NCI-H2081 (cell line): ENCODE data around the gene IMMP2L.
"Not testable (repeated sequence)": the region's sequence is repeated elsewhere in the genome, so short reads cannot be mapped to it uniquely, and the experiment has no call there.

Source experiments
- DNase-seq, 2 experiments: peaks; one replicate each; lab custom pipeline; 2025; lab: John Stamatoyannopoulos, UW

IMMP2L gene

DNA sequence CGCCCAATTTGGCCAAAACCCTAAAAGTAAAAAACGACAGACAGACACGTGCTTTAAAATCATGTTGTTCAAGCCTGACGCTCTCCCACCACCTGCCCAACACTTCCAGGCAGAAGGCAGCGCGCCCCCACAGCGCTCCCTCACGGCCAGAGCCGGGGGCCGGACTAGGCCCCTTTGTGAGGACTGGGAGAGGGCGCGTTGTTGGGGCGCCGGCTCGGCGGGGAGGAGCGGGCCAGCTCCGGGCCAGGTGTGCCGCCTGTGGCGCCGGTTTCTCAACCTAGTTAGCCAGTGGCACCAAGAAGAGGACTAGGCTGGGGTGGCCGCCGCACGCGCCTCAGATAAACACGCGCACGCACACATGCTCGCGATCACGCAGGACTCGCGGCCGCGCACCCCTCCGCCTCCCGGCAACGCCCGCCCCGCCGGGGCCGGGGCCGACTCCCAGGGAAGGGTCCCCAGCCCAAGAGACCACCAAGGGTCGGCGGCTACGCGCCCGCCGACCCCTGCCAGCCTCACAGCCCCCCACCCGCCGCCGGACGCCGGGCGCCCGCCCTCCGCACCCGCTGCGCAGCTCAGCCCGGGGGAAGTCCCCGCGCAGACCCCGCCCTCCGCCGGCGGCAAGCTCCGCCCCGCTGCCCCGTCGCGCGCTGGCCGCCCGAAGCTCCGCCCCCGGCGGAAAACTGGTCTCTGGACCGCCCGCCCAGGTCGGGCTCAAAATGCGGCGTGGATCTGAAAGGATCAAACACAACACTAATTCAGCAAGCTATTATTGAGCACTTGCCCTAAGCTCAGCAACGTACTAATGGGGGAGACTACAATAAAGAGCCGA is at the start of gene IMMP2L:
IMMP2L (minus strand) TSS at position 589 of the 829 bp plus-strand sequence.
- peak; percentile 87 to 93 for DNase-seq

DNA sequence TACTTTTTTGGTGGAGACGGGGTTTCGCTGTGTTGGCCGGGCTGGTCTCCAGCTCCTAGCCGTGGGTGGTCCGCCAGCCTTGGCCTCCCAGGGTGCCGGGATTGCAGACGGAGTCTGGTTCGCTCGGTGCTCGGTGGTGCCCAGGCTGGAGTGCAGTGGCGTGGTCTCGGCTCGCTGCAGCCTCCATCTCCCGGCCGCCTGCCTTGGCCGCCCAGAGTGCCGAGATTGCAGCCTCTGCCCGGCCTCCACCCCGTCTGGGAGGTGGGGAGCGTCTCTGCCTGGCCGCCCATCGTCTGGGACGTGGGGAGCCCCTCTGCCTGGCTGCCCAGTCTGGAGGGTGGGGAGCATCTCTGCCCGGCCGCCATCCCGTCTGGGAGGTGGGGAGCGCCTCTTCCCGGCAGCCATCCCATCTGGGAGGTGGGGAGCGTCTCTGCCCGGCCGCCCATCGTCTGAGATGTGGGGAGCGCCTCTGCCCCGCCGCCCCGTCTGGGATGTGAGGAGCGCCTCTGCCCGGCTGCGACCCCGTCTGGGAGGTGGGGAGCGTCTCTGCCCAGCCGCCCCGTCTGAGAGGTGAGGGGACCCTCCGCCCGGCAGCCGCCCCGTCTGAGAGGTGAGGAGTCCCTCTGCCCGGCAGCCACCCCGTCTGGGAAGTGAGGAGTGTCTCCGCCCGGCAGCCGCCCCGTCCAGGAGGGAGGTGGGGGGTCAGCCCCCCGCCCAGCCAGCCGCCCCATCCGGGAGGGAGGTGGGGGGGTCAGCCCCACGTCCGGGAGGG is 47.4 kb upstream of the IMMP2L start:
- not testable (repeated sequence) for DNase-seq

DNA sequence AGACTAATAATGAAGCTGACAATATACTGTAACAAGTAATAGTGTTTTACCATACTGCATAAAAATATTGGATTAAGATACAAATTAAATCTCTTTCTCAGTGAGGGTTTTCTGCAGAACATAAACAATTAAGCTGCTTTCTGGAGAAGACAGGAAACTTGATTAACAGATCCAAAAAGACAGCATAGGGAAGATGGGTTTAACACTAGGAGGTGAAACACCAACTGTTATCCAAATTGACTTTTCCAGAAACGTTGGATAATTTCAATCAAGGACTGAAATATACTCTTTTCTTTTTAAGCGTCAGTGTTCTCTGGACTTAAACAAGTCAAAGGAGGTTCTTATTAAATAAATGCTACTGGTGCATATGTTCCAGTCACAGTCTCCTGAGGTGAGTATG is 45.3 kb upstream of the IMMP2L start:
- no peak for DNase-seq

DNA sequence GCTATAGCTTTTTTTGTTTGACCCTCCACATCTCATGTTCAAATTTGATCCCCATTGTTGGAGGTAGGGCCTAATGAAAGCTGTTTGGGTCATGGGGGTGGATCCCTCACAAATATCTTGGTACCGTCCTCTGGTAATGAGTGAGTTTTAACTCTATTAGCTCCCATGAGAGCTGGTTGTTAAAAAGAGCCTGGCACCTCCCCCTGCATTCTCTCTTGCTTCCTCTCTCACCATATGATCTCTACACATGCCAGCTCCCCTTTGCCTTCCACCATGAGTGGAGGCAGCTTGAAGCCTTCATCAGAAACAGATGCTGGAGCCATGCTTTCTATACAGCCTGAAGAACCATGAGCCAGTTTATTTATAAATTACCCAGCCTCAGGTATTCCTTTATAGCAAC is 43.0 kb upstream of the IMMP2L start:
- DNase-seq: peak; percentile 5 to 23

DNA sequence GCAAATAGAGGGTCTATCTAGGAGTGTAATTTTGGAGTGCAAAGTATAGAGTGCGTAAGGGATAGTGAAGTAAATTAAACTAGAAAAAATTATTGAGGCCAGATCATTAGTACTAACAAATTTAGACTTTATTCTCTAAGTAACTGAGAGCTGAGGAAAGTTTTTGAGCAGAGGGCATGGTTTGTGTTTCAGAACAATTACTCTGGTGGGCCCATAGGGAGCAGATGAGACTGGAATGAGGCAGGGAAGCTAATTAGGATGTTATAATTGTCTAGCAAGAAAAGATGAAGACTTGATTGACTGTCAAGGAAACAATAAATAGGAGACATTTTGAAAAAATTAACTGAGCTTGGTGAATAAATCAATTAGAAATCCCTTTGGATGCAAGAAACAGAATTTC is 37.8 kb upstream of the IMMP2L start:
- no peak for DNase-seq

DNA sequence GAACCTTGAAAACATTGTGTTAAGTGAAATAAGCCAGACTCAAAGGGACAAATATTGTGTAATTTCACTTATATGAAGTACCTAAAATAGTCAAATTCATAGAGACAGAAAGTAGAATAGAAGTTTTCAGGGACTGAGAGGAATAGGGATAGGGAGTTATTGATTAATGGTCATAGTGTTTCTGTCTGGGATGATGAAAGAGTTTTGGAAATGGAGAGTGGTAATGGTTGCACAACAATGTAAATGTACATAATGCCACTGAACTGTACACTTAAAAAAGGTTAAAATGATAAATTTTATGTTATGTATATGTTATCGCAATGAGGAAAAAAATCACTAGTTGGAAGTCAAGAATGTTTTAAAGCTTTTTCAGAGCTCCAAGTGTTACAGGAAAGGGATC is 33.5 kb upstream of the IMMP2L start:
- DNase-seq: no peak

DNA sequence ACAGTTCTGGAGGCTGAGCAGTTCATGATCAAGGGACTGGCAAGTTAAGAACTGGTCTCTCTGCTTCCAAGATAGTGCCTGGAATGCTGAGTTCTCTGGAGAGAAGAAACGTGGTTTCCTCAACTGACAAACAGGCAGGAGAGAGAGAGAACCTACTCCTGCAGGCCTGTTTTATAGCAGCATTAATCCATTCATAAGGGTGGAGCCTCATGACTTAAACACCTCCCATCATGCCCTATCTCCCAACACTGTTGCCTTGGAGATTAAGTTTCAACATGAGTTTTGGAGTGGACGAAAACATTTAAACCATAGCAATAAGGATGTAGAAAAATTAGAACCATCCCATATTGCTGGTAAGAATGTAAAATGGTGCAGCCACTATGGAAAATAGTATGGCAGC is 32.3 kb upstream of the IMMP2L start:
- DNase-seq: no peak

DNA sequence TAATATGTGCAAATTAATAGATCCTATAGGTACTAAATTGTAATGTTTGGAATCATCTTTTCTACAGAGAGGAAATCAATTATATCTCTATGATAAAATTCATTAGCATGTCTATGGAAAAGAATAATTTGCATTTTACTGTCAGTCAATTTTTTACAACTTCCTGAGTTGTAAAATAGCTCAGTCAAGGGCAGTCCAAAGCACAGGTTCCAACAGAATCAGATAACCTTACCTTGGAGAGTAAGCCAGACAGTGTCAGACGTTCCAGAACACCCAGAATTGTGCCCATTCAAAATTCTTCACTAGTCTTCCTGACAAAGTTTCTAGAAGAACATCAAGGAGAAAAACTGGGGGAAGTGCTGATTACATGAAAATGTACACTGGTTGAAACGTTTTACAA is 31.1 kb upstream of the IMMP2L start:
- DNase-seq: no peak

DNA sequence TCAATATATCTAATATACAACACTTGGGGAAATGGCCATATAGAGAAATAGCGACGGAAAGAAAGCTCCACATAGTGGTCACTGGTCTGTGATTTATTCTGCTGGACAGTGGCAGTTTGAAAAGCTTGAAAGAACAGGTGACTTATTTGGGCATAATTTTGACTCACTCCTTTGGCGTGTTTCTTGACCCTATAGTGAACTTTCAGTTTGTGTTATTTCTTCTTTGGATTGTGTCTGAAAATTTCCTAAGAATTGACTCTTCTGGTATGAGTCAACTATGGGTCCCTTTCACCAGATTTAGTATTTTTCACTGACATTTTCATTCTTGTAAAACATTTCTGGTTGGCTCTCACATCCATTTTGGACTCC is 25.8 kb upstream of the IMMP2L start:
- DNase-seq: no peak

DNA sequence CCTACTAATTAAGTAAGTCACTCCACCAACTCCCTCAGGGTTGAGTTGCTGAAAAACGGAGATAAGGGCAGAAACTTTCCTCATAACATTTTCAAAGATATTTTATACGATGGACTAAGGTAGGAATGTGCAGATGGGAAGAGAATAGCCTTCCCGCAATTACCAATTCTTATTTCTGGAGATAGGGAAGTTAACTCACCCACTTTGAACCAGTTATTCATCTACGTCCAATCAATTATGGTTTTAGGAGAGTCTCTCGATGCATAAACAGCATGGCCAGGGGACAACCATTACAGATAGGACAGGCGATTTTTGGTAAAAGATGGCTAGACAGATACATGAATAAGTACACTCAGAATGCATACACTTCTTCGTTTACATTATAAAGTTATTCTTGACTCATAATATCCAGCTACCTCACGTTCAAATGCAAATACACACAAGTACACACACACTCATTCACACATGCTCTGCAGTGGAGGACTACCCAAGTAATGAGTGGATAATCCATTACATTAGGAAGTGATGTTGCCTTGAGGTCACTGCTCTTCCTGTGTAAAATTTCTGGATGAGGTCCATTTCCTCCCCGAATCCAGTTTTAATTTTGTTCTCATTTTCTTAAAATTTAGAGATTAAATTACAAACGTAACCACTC is 25.2 kb upstream of the IMMP2L start:
- no peak for DNase-seq

DNA sequence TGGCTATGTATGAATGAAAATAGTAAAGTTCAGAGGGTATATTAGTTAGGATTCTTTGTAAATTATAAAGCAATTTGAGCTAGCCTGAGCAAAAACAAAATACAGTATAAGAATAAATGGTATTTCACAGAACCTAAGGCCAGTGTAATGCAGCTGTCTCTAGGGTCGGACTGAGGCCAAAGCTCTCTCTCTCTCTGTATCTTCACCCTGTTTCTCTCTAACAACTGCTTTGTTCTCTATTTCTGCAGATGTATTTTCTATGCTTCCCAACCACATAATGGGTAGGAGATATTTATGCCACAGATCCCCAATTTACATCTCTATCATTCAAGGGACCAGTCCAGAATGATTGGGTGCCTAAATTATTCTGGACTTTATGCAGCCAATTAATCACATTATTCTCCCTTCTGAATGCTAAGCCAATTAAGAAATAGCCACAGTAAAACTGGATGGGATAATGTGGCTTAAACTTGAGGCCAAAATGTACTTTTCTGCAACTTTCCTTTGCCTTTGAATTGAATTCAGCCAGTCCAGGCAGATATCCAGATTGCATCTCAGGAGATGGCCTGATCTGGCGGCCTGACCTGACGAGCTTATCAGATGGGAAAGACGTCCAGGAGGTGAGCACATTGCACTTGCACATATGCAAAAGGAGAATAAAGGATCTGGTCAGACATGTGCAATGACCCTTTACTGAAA is 24.6 kb upstream of the IMMP2L start:
- DNase-seq: no peak

DNA sequence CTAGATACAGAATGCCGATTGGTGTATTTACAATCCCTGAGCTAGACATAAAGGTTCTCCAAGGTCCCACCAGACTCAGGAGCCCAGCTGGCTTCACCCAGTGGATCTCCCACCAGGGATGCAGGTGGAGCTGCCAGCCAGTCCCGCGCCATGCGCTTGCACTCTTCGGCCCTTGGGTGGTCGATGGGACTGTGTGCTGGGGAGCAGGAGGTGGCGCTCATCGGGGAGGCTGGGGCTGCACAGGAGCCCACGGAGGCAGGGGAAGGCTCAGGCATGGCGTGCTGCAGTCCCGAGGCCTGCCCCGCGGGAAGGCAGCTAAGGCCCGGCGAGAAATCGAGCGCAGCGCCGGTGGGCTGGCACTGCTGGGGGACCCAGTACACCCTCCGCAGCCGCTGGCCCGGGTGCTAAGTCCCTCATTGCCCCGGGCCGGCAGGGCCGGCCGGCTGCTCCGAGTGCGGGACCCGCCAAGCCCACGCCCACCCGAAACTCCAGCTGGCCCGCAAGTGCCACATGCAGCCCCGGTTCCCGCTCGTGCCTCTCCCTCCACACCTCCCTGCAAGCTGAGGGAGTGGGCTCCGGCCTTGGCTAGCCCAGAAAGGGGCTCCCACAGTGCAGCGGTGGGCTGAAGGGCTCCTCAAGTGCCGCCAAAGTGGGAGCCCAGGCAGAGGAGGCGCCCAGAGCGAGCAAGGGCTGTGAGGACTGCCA is 19.6 kb upstream of the IMMP2L start:
- DNase-seq: not testable (repeated sequence)

DNA sequence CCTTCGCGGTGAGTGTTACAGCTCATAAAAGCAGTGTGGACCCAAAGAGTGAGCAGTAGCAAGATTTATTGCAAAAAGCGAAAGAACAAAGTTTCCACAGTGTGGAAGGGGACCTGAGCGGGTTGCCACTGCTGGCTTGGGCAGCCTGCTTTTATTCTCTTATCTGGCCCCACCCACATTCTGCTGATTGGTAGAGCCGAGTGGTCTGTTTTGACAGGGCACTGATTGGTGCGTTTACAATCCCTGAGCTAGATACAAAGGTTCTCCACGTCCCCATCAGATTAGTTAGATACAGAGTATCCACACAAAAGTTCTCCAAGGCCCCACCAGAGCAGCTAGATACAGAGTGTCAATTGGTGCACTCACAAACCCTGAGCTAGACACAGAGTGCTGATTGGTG is 18.9 kb upstream of the IMMP2L start:
- not testable (repeated sequence) for DNase-seq

DNA sequence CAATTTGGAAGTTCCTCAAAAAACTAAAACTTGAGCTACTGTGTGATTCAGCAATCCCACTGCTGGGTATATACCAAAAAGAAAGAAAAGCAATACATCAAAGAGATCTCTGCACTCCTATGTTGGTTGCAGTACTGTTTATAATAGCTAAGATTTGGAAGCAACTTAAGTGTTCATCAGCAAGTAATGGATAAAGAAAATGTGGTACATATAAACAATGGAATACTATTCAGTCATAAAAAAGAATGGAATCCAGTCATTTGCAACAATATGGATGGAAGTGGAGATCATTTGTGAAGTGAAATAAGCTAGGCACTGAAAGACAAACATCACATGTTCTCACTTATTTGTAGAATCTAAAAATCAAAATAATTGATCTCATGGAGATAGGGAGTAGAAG is 16.5 kb upstream of the IMMP2L start:
- DNase-seq: no peak

DNA sequence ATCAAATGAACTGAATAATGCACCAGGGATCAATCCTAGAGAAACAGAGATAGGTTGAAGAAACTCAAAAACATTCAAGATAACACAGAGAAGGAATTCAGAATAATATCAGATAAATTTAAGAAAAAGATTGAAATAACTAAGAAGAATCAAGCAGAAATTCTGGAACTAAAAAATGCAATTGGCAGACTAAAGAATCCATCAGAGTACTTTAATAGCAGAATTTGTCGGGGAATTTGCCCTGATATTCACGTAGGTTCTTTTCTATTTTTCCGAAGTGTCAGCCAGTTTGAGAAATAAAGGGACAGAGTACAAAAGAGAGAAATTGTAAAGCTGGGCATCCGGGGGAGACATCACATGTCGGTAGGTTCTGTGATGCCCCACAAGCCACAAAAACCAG is 9.4 kb upstream of the IMMP2L start:
- DNase-seq: no peak

DNA sequence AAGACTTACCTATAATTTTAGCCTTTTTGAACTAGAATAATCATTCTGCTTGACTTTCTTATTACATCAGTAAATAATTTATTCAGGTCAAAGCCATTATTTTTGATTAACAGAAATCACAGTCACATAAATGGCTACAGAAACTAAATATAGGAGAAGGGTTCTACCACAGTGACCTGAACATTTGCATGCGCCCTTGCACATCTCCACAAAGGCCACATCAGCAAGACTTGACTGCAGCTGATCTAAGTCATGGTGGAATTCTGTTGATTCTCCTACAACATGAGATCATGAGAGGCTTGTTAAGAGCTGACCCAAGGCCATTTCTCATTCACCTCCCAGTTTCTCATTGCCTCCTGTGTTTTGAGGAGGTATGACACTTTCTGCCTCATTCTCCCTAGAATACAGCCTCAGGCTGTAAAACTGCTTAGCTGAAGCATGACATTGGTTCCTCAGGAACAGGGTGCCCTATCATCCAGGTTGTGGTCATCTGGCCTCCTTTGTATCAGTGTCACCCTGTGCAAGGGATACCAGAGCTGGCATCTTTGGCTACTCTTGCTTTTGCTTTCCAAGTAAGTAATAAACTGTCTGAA is 6.7 kb upstream of the IMMP2L start:
- no peak for DNase-seq

DNA sequence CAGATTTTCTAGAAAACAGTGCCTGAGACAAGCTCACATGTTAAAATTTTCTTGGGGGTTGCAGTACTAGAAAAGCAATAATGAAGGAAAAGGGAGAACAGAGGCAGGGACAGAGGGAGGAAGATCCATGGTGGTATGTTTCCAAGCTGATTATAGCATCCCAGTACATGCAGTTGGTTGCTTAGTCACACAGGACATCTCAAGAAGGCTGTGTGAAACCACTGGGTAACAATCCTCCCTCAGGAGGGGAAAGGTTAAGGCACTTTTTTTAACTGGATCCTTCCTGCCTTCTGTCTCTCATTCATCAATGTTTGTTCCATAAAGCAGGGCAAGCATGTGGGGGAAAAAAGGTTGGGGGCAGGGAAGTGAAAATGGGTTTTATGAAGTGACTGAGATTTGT is 6.1 kb upstream of the IMMP2L start:
- DNase-seq: no peak

DNA sequence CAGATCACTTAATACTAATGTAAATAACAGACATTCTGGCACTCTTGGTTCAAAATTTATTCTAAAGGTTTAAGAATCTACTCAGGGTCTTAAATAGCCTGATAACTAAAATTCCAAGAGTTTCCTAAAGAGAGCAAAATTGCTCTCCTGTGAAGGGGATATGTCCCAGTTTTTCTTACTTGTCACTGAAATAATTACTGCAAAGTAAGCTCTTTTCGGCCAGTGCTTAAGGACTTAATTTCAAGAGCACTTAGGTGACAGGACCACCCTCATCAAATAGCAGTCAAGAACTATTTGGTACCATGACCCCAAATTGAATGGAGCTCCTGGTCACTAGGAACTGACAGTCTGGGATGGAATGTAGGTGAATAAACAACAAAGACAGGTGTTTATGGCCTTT is 1.8 kb upstream of the IMMP2L start:
- DNase-seq: no peak

DNA sequence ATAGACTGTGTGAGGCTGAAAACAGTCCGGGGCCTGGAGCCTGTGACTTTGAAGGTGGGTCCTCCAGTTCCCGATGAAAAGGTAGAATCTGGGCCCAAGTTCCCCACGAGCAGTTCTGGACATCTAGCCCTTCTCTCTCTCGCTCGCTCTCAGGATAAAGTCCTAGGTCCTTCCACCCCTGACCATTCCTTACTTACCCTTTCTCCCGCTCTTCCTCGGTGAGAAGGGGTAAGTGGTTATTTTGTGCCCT is 713 bp downstream of the IMMP2L start:
- DNase-seq: peak in 1 of 2 experiments; percentile 57

DNA sequence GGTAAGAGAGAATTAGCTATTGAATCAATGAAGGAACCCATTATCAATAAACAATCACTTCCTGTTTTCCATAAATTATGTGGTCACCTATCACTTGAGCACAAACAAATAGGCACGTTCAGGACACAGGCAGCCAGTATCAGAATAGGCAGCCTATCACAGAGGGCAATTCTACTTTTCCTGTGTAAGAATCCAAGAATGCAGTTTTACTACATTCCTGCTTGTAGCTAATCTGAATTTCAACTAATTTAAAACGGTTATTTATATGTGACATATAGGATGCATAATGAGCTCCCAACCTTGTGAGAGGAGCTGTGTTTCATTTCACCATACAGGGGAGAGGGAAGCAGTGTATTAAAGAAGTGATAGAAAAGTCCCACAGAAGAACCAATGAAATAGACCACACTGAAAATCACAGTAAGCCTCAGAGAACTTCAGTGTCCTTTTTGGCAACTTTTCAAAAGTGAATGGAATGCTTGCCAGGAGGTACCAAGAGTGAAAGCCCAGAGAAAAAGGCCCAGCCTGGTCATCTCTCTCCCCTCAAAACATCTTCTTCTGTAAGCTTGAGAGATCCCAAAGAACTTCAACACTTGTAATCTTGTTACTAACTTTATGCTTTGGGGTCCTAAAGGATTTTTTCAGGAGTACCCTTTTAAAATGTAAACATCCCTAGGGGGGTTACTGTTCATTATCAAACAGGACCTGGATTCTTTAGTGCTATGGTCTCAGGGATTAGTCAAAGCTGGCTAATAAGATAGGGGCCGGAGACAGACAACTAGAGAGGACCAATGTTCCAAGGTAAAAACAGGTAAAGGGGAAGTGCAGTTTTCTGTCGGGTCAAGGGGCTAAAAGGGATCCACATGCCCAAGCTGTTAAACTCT is 1.3 kb downstream of the IMMP2L start:
- DNase-seq: no peak

DNA sequence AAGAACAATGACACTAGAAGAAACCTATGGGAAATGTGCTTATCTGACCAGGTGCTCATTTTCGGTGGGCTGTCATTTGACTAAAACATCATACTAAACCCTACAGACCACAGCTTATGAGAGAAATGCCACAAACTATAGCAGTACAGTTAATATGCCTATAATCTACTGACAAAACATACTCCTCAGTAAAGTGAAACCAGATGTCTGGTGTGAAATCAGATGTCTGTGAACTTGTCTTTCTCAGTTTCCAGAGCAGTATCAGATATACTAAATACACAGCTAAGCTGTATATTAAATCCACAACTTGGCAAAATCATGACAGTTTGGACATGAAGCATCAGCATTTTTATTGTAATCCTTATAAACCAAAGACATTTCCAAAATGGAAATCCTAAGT is 3.3 kb downstream of the IMMP2L start:
- no peak for DNase-seq
